Measurements from ENCODE around the gene LGI4.

Gene LGI4

GRCh38 chr19:35150445-35150844 lies 15.6 kb upstream of the LGI4 start:
- Histone ChIP-seq H2AFZ (ENCODE audit: low read depth, low read length, severe bottlenecking) (no peak overlapping the region), H4K20me1 (ENCODE audit: low read depth, low read length) (no peaks in the 10 kb centered on the region), H3F3A (ENCODE audit: insufficient read depth) (no peaks in the 10 kb centered on the region), H3K9me3 (ENCODE audit: insufficient read depth, low read length) (no peaks in the 10 kb centered on the region), H3K27me3 (ENCODE audit: low read length) (no peaks in the 10 kb centered on the region), H3K9ac (ENCODE audit: low read length) (no peak overlapping the region), H3K27ac (ENCODE audit: low read depth, low read length) (no peak overlapping the region), H3K4me3 (ENCODE audit: insufficient read depth, low read length, poor library complexity, severe bottlenecking) (no peak overlapping the region), H3K4me2 (ENCODE audit: low read depth, low read length, poor library complexity, severe bottlenecking) (no peak overlapping the region), H3K36me3 (ENCODE audit: low read length) (no peaks in the 10 kb centered on the region), H3K9me2 (replicated peaks; ENCODE audit: insufficient read depth, low read length) (no peaks in the 10 kb centered on the region), H3K79me2 (ENCODE audit: insufficient read depth, low read length) (peaks cover 9% of the 10 kb centered on the region; the same call in 1 of the 2 replicates)
- no peak for TF ChIP-seq CTCF (IDR thresholded peaks at IDR 0.05; ENCODE audit: insufficient read depth, low read length, poor library complexity, severe bottlenecking)
- TF ChIP-seq EZH2phosphoT487 (conservative IDR thresholded peaks at IDR 0.05; ENCODE audit: low read length), result no peak

- no peak for TF ChIP-seq CTCF (IDR thresholded peaks at IDR 0.05; ENCODE audit: insufficient read depth, low read length, poor library complexity, severe bottlenecking)
- no peak for TF ChIP-seq EZH2phosphoT487 (conservative IDR thresholded peaks at IDR 0.05; ENCODE audit: low read length)
- Histone ChIP-seq H3K4me2 (ENCODE audit: low read depth, low read length, poor library complexity, severe bottlenecking) (no peak overlapping the region), H3K27ac (ENCODE audit: low read depth, low read length) (no peak overlapping the region), H3K9me3 (ENCODE audit: insufficient read depth, low read length) (no peaks in the 10 kb centered on the region), H3K9me2 (replicated peaks; ENCODE audit: insufficient read depth, low read length) (no peaks in the 10 kb centered on the region), H3K27me3 (ENCODE audit: low read length) (no peaks in the 10 kb centered on the region), H3K9ac (ENCODE audit: low read length) (no peak overlapping the region), H2AFZ (ENCODE audit: low read depth, low read length, severe bottlenecking) (no peak overlapping the region), H4K20me1 (ENCODE audit: low read depth, low read length) (no peaks in the 10 kb centered on the region), H3F3A (ENCODE audit: insufficient read depth) (no peaks in the 10 kb centered on the region), H3K79me2 (ENCODE audit: insufficient read depth, low read length) (no peaks in the 10 kb centered on the region; the same call in 1 of the 2 replicates), H3K36me3 (ENCODE audit: low read length) (no peaks in the 10 kb centered on the region), H3K4me3 (ENCODE audit: insufficient read depth, low read length, poor library complexity, severe bottlenecking) (no peak overlapping the region)
Measured at GRCh38 chr19:35149463-35149862, 14.6 kb upstream of the LGI4 start.

GRCh38 chr19:35146746-35147459 lies 12.0 kb upstream of the LGI4 start:
- no peaks in the 10 kb centered on the region for H3K27me3 ChIP-seq (ENCODE audit: low read length)
- H3K27ac ChIP-seq (ENCODE audit: low read depth, low read length), result no peak overlapping the region
- H3K9ac ChIP-seq (ENCODE audit: low read length), result no peak overlapping the region
- H3K4me3 ChIP-seq (ENCODE audit: insufficient read depth, low read length, poor library complexity, severe bottlenecking), result no peak overlapping the region
- TF ChIP-seq EZH2phosphoT487 (conservative IDR thresholded peaks at IDR 0.05; ENCODE audit: low read length), result no peak
- TF ChIP-seq CTCF (IDR thresholded peaks at IDR 0.05; ENCODE audit: insufficient read depth, low read length, poor library complexity, severe bottlenecking), result no peak
- peaks cover 2% of the 10 kb centered on the region; the same call in 1 of the 2 replicates for H3F3A ChIP-seq (ENCODE audit: insufficient read depth)
- H2AFZ ChIP-seq (ENCODE audit: low read depth, low read length, severe bottlenecking), result no peak overlapping the region
- H3K9me2 ChIP-seq (replicated peaks; ENCODE audit: insufficient read depth, low read length), result no peaks in the 10 kb centered on the region
- H4K20me1 ChIP-seq (ENCODE audit: low read depth, low read length), result no peaks in the 10 kb centered on the region
- H3K36me3 ChIP-seq (ENCODE audit: low read length), result no peaks in the 10 kb centered on the region
- H3K79me2 ChIP-seq (ENCODE audit: insufficient read depth, low read length), result no peaks in the 10 kb centered on the region
- no peaks in the 10 kb centered on the region for H3K9me3 ChIP-seq (ENCODE audit: insufficient read depth, low read length)
- H3K4me2 ChIP-seq (ENCODE audit: low read depth, low read length, poor library complexity, severe bottlenecking), result no peak overlapping the region
